Erythroblast (primary cell): ENCODE results near the gene KMT2E.

Experiments used
- GATA1 ChIP-seq: IDR thresholded peaks from 2 replicates; pipeline ENCODE4 v1.6.1; 2011; ENCODE audit warnings: low read depth, mild to moderate bottlenecking, control low read depth, low read length, moderate library complexity
- POLR2A ChIP-seq: IDR thresholded peaks from 2 replicates; pipeline ENCODE4 v1.6.1; 2011; ENCODE audit warnings: mild to moderate bottlenecking, low read length

DNA sequence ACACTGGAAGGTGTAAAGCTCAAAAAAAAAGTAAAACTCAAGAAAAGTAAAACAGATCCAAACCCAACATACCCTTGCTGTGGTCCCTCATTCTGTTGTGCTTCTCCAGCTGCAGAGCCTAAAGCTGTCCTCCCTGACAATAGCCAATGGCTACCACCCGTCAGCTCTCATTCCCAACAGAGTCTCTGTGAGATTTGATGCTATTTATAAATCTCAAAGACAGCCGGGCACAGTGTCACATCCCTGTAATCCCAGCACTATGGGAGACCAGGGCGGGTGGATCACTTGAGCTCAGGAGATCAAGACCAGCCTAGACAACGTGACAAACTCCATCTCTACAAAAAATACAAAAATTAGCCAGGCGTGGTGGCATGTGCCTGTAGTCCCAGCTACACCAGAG lies 116.0 kb downstream of the KMT2E start:
- TF ChIP-seq POLR2A (no peak), GATA1 (no peak)
